BE2C (cell line): ENCODE measurements around the gene FAM83G.

Experiments used
- DNase-seq: peaks from one replicate; pipeline ENCODE4 v3.0.0-alpha.2; 2020
- H3K27me3 ChIP-seq: fragments of 250-450 bp; sonication (Bioruptor Pico); 2 replicates; pipeline ENCODE4 v1.5.1; 2020; ENCODE audit warnings: mild to moderate bottlenecking
- H3K36me3 ChIP-seq: fragments of 250-450 bp; sonication (Bioruptor Pico); 2 replicates; pipeline ENCODE4 v1.5.1; 2020; ENCODE audit warnings: mild to moderate bottlenecking
- H3K4me1 ChIP-seq: fragments of 250-450 bp; sonication (Bioruptor Pico); 2 replicates; pipeline ENCODE4 v1.5.1; 2020
- H3K4me3 ChIP-seq: 2 replicates; pipeline ENCODE4 v1.5.1; 2011; ENCODE audit warnings: low read depth, low read length
- H3K9me3 ChIP-seq: fragments of 250-450 bp; sonication (Bioruptor Pico); 2 replicates; pipeline ENCODE4 v1.5.1; 2020
- CTCF ChIP-seq: IDR thresholded peaks from 2 replicates; pipeline ENCODE4 v1.5.1; 2012; ENCODE audit warnings: mild to moderate bottlenecking, low read depth, low read length

Gene FAM83G

GRCh38 chr17:18920911-18921441 is 83.6 kb downstream of the FAM83G start:
- Histone ChIP-seq H3K4me1 (peaks cover 3% of the 10 kb centered on the region; the same call in 1 of the 2 replicates), H3K9me3 (no peaks in the 10 kb centered on the region), H3K27me3 (no peaks in the 10 kb centered on the region), H3K36me3 (no peaks in the 10 kb centered on the region), H3K4me3 (no peak overlapping the region)
- no peak for DNase-seq
- no peak for TF ChIP-seq CTCF

- Histone ChIP-seq H3K9me3 (no peaks in the 10 kb centered on the region), H3K4me3 (no peak overlapping the region), H3K4me1 (peaks cover 3% of the 10 kb centered on the region; the same call in 1 of the 2 replicates), H3K27me3 (no peaks in the 10 kb centered on the region), H3K36me3 (no peaks in the 10 kb centered on the region)
- no peak for DNase-seq
- no peak for TF ChIP-seq CTCF
These were observed 84.6 kb downstream of the FAM83G start for GRCh38 chr17:18919963-18920362.
